ENCODE results near the gene SCRN2. TPM values are rescaled to one million over a fixed set of nuclear protein-coding genes. Genes with fewer than 3 reads are reported as not detected.

SCRN2 gene
- total RNA-seq, 1 experiment from 2014 or later, result 25.6 TPM

Other genes starting within 250 kb of the SCRN2 start
- 390 and 410 TPM in 2 replicates for gene KPNB1, start 191.4 kb downstream of the SCRN2 start, total RNA-seq (2014; rRNA removed; shearing (Covaris generic))
- 2.7 and 5.3 TPM in 2 replicates for gene TBKBP1, start 147.1 kb downstream of the SCRN2 start, total RNA-seq (2014; rRNA removed; shearing (Covaris generic))
- not detected in 2 replicates for gene TBX21, start 108.0 kb downstream of the SCRN2 start, total RNA-seq (2014; rRNA removed; shearing (Covaris generic))
- 2.6 and 2.9 TPM in 2 replicates for gene OSBPL7, start 19.5 kb downstream of the SCRN2 start, total RNA-seq (2014; rRNA removed; shearing (Covaris generic))
- gene MRPL10, start 9.7 kb downstream of the SCRN2 start, total RNA-seq (2014; rRNA removed; shearing (Covaris generic)), result 70.5 and 72.8 TPM in 2 replicates
- gene LRRC46, start 9.6 kb downstream of the SCRN2 start, total RNA-seq (2014; rRNA removed; shearing (Covaris generic)), result 0.20 TPM in 1 of 2 replicates, not detected in the other
- 0.02 TPM in 1 of 2 replicates, not detected in the other for gene SP6, start 9.9 kb upstream of the SCRN2 start, total RNA-seq (2014; rRNA removed; shearing (Covaris generic))
- 1.9 and 2.4 TPM in 2 replicates for gene SP2, start 55.0 kb upstream of the SCRN2 start, total RNA-seq (2014; rRNA removed; shearing (Covaris generic))
- gene PNPO, start 100.3 kb upstream of the SCRN2 start, total RNA-seq (2014; rRNA removed; shearing (Covaris generic)), result 23.2 and 28.6 TPM in 2 replicates
- not detected in 2 replicates for gene PRR15L, start 116.6 kb upstream of the SCRN2 start, total RNA-seq (2014; rRNA removed; shearing (Covaris generic))
- gene CDK5RAP3, start 129.8 kb upstream of the SCRN2 start, total RNA-seq (2014; rRNA removed; shearing (Covaris generic)), result 46.6 and 75.2 TPM in 2 replicates
- 8.5 and 12.3 TPM in 2 replicates for gene COPZ2, start 196.5 kb upstream of the SCRN2 start, total RNA-seq (2014; rRNA removed; shearing (Covaris generic))
- gene NFE2L1, start 207.1 kb upstream of the SCRN2 start, total RNA-seq (2014; rRNA removed; shearing (Covaris generic)), result 123 and 142 TPM in 2 replicates